GM19397 (cell line): Measurements from ENCODE around the gene CDH23.

Experiments
- ATAC-seq: cut with Tn5 transposase; IDR thresholded peaks from one replicate; pipeline ENCODE4 v1.9.1; 2021; ENCODE audit warnings: mild to moderate bottlenecking, moderate library complexity; ENCODE audit not compliant: unreplicated experiment

The CDH23 gene

DNA sequence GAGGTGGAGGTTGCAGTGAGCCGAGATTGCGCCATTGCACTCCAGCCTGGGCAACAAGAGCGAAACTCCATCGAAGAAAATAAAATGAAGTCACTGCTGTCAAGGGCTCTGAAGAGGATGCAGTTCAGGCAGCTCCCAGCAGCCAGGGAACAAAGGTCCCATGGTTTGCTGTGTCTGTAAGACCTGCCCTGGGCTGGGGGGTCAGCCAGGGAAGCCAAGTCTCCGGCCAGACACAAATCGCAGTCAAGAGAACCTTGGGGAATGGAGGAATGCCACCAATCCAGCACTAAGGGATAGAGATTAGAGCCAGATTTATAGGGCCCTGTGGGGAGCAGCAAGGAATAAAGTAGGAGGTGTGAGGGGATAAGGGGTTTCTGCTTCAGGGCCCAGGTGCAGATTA, 405.5 kb downstream of the CDH23 start:
- ATAC-seq: no peak

DNA sequence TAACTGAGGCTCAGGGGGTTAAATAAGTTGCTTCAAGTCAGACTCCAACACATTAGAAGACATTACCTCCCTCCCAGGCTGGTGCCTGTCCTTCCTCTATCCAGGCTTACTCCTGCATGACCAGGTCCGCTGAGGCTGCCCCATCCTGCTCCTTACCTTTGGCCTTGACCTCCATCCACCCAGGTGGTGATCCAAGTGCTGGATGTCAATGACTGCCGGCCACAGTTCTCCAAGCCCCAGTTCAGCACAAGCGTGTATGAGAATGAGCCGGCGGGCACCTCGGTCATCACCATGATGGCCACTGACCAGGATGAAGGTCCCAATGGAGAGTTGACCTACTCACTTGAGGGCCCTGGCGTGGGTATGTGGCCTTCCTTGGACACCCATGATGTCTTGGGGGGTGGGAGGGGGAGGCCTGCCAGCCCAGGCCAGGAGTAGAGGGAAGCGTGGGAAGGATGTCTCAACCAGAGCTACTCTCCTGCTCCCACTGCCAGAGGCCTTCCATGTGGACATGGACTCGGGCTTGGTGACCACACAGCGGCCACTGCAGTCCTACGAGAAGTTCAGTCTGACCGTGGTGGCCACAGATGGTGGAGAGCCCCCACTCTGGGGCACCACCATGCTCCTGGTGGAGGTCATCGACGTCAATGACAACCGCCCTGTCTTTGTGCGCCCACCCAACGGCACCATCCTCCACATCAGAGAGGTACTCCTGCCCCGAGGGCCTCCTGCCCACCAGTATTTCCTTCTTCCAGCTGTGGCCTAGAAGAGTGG, 406.2 kb downstream of the CDH23 start:
- ATAC-seq: no peak

DNA sequence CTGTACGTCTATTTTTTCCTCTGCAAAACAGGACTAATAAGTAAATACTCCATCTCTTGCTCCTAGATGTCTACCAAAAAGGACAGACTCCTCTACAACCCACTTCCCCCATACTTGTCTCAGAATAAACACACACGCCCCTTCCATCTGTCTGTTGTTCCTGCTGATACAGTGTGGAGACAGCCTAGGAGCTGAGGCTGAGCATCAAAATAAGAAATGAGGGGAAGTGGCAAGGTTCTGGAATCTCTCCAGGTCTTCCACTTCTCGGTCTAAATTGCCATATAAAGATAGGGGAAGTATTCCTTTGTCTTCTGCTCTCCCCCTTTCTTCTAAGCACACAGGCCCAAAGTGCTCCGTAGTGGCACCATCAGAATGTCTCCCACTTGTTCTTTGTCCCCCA, 407.4 kb downstream of the CDH23 start:
- ATAC-seq: no peak

DNA sequence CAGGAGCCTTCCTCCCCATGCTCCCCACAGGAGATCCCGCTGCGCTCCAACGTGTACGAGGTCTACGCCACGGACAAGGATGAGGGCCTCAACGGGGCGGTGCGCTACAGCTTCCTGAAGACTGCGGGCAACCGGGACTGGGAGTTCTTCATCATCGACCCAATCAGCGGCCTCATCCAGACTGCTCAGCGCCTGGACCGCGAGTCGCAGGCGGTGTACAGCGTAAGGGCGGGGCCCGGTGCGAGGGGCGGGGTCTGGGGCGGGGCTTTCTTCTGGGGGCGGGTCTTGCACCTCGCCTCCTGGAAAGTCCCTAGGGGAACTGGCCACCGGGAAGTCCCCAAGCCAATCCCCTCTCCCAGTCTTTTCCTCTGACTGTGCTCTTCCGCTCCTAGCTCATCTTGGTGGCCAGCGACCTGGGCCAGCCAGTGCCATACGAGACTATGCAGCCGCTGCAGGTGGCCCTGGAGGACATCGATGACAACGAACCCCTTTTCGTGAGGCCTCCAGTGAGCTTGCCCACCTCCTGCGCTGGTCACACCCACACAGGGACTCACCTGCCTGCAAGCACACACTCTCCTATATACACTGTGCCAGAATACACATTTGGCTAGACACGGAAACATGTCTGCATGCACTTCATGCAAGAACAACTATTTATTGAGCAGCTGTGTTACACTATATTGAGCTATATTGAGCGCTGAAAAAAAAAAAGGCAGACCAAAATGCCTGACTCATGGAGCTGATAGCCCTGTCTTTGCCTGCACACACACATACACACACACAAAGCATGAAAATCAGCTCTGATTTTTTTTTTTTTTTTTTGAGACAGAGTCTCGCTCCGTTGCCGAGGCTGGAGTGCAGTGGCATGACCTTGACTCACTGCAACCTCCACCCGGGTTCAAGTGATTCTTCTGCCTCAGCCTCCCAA, 409.3 kb downstream of the CDH23 start:
- no peak for ATAC-seq

DNA sequence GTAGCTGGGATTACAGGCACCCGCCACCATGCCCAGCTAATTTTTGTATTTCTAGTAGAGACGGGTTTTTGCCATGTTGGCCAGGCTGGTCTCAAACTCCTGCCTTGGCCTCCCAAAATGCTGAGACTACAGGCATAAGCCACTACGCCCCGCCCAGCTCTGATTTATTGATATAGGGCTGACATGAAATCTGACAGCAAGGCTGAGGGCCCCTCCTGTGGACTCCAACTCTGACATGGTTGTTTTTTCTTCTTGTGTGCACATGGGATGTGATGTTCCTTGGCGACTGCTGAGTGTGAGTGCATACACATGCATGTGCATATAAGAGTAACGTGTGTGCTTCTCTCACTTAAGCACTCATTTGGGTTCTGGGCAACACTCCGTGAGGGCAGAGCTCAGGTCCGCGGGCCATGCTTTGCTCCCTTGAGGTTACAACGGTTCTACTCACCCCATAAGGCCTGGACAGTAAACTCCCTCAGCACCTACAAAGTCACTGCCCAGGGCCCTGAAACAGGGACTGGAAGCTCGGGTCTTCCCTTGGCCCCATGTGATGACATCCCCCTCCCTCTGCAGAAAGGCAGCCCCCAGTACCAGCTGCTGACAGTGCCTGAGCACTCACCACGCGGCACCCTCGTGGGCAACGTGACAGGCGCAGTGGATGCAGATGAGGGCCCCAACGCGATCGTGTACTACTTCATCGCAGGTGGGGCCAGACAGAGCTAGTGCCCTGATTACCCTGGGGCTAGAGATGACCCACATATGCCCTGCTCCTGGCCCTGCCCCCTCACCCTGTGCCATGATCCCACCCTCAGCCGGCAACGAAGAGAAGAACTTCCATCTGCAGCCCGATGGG, 410.2 kb downstream of the CDH23 start:
- no peak for ATAC-seq

DNA sequence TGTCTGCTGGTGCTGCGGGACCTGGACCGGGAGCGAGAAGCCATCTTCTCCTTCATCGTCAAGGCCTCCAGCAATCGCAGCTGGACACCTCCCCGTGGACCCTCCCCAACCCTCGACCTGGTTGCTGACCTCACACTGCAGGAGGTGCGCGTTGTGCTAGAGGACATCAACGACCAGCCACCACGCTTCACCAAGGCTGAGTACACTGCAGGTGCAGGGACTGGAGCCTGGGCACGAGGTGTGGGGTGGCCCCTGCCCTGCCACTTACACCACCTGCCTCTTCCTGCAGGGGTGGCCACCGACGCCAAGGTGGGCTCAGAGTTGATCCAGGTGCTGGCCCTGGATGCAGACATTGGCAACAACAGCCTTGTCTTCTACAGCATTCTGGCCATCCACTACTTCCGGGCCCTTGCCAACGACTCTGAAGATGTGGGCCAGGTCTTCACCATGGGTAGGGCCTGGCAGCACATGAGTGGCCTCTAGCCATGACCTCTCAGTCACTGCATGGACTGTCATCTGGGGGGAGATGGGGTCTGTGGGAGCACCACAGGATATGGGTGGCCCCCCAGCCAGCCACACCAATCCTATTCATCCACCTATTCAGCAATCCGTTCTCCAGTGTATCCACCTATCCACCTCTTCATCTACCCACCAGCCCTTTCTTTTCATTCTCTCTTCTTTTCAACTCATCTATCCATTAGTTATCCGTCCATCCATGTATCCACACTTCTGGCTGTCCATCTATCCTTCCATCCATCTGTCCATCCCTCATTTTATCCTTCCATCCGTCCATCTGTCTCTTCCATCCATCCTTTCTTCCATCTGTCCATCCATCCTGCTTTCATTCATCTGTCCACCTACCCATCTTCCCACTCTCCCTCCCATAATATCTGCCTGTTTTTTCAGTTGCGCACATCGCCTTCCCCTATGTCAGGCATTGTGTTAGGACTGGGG, 411.1 kb downstream of the CDH23 start:
- ATAC-seq: no peak

DNA sequence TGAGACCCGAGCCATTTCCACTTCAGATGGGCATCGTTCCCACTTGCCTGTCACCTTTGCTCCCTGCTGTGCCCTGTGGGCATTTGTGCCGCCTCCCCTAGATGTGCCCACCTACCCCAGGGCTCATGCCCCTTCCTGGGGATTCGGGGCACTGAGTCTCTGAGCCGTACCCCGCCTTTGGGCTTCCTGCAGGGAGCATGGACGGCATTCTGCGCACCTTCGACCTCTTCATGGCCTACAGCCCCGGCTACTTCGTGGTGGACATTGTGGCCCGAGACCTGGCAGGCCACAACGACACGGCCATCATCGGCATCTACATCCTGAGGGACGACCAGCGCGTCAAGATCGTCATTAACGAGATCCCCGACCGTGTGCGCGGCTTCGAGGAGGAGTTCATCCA, 412.9 kb downstream of the CDH23 start:
- ATAC-seq: no peak

DNA sequence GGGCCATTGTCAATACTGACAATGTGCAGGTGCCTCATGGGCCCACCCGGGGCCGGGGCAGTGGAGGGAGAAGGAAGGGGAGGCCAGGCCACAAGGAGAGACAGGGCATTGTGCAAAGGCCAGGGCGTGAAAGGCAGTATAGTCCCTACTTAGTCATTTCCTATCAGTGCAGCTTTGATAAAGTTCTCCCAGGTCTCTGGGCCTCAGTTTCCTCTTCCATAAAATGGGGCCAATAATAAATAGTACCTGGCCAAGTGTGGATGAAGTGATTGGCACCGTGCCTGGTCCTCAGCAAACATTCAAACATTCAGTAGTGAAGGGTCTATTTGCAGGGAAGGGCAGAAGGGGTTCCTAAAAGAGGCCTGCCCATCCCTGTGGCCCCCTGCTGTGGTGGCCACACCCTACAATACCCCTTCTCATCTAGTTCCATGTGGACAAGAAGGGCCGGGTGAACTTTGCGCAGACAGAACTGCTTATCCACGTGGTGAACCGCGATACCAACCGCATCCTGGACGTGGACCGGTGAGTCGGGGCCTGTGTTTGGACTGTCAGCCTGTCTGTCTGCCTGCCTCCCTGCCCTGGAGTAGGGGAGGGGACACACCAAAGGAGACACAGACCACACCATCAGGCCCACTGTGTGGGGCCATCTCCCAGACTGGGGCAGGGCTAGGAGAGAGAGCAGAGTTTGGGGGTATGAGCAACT, 413.5 kb downstream of the CDH23 start:
- ATAC-seq: no peak

DNA sequence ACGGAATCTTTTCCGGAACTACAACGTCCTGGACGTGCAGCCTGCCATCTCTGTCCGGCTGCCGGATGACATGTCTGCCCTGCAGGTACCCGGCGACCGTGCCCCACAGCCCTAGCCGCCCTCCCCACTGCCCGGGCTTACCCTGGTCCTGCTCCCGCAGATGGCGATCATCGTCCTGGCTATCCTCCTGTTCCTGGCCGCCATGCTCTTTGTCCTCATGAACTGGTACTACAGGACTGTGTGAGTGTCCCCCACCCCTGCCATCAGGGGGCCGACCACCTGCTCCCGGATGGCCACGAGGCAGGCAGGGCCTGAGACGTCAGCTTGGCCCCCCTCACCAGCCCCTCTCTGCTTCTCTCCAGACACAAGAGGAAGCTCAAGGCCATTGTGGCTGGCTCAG, 414.6 kb downstream of the CDH23 start:
- ATAC-seq: no peak

DNA sequence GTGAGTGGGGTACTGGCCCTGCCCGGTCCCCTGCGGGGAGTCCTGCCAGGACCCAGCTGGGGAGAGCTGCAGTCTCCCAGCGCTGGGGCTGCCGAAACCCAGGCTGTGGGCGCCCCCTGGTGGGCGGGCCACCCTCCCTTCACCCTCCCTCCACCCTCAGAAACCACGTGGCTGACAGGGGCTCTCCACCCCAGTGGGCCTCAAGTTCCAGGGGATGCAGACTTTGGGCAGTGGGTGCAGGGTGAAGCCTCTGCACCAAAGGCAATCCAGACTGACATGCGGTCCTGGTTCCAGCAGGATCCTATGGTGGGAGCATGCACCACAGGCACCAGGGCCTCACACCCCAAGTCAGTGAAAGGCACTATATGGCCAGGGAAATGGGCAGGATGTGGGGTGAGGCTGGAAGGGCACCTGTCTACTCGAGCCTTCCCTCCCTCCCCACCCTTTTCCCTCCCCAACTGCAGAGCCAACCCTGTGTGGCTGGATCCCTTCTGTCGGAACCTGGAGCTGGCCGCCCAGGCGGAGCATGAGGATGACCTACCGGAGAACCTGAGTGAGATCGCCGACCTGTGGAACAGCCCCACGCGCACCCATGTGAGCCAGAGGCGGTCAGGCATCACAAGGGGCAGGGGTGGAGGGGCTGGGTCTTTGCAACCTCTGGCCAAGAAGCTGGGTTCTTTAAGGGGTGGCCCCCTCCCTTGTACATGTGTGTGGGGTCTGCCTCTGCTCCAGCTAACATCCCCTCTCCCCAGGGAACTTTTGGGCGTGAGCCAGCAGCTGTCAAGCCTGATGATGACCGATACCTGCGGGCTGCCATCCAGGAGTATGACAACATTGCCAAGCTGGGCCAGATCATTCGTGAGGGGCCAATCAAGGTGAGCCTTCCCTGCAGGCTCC, 415.5 kb downstream of the CDH23 start:
- ATAC-seq: peak; percentile 71

DNA sequence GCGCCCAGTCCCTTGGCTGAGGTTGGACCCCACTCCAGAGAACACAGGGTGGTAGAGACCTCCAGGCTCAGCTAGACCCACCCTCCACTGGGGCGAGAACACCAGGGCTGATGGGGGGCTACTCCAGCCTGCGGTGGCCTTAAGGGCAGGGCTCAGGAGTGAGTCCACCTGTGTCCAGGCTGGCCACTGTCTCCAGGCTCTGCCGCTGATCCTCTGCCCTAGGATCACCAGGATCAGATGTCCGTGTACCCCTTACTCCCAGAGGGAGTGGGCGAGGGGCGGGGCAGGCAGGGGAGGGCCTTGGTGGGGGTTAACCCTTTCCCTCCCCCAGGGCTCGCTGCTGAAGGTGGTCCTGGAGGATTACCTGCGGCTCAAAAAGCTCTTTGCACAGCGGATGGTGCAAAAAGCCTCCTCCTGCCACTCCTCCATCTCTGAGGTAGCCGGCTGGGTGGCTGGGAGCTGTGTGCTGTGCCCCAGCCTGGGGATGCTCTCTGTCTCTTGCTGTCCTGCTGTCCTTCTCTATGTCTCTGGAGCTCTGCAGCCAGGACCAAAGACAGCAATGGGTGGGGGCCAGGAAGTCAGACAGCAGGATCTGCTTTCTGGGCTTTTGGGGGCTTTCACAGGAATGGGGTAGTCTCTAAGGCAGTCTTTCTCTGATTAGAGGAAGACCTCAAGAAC, 416.3 kb downstream of the CDH23 start:
- no peak for ATAC-seq

DNA sequence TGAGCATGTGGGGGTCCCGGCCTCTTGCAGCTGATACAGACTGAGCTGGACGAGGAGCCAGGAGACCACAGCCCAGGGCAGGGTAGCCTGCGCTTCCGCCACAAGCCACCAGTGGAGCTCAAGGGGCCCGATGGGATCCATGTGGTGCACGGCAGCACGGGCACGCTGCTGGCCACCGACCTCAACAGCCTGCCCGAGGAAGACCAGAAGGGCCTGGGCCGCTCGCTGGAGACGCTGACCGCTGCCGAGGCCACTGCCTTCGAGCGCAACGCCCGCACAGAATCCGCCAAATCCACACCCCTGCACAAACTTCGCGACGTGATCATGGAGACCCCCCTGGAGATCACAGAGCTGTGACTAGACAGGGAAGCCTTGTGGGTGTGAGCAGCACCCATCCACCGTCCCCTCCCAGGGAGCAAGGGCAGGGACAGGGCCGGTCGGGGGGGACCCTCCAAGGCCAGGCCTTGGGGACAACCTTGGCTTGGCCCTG, 418.2 kb downstream of the CDH23 start:
- no peak for ATAC-seq

DNA sequence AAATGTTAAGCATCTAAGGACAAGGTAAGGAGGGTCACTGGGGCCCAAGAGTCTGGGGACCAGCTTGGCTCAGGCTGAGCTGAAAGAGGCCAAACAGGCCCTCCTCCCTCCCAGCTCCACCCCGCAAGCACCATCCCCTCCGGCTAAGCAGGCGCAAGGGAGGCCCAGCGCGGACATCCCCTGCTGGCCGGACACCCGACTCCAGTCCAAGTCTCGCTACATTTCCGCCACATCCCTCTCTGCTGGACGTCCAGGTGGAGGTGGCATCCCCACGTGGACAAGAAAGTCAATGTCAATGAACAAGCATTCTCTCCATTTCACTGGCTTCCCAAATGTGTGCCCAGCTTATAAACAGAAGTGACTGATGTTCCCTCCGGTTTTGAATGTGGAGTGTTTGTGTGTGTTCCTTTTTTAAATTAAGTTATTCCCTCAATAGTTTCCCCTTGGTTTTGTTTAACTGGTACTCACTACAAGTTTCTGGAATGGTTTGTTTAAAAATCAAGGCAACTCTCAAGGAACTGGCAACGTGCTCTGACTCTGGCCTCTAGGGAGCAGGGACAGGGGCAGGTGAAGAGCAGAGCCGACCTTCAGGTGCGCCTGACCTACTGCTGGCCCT, 418.9 kb downstream of the CDH23 start:
- ATAC-seq: no peak

DNA sequence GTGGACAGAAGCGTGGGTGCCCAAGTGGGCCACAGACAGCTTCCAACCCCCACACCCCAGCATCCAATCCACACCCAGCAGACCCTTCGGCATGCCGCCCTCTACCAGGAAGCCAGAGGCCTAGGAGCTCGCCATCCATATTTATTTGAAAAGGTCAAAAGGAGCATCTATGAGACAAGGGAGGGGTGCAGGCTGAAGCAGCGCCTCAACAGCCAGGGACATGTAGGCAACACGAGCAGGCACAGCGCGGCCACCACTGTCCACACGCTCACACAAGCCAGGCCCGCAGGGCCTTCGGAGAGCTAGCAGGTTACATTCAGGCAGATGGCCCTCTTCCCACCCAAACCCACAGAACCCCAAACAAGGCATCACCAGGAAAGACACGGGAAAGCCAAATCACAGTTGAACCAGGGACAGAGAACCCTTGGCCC, 419.7 kb downstream of the CDH23 start:
- ATAC-seq: no peak

DNA sequence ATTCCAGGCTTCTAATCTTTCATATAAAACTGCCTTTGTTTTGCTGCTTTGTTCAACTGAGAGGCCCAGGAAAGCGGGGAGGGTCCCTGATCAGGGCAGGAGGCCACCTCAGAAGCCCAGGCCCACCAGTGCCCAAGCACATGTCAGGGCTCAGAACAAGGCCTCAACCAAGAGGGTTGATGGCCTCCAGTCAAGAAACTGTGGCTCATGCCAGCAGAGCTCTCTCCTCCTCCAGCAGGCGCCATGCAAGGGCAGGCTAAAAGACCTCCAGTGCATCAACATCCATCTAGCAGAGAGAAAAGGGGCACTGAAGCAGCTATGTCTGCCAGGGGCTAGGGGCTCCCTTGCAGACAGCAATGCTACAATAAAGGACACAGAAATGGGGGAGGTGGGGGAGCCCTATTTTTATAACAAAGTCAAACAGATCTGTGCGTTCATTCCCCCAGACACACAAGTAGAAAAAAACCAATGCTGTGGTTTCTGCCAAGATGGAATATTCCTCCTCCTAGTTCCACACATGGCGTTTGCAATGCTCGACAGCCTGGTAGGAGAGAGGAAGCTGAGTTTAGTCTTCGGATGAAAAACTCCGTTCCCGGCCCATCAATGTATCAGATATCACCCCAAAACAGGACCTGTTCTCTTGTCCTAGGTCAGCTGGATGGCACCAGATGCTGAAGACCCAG, 420.4 kb downstream of the CDH23 start:
- no peak for ATAC-seq

DNA sequence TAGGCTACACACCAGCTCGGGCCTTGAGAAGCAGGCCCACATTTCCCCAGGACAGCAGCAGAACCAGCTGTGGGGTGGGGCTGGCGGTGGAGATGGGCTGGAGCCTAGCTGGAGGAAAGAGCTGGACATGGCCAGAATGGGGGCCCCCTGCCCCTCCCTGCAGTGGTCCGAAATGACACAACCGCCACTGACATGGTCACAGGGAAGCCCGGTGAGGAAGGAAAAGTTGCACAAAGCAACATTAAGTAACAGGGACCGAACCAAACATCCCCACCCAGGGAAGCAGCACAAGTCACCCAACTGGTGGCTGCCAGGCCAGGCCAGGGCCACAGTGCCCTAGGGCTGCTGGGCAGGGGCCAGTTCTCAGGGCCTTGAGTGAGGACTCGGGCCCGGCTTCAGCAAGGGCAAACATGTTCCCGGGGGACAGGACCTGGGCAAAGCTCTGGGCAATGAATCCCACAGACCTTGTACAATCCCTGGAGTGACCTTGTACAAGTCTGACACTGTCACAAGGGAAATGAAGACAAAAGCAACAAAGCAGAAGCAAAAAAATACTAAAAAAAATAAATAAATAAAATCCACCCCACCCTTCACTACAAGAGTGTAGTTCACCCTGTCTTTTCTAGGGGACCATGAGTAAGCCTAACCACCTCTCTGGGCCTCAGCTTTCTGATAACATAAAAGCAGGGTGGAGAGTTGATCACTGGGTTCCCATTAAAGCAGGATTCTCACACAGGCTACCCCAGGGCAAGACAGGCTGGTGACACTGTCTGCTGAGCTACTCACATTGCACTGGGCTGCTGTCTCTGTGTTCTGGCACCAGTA, 421.3 kb downstream of the CDH23 start:
- ATAC-seq: no peak
